ENCODE measurements around the gene RNF39. TPM values are rescaled to one million over a fixed set of nuclear protein-coding genes. Genes with fewer than 3 reads are reported as not detected.
A peak's percentile ranks its signal among the peaks of the same experiment; 100 is the strongest.

Gene RNF39
- total and polyA plus RNA-seq, 2 of the 13 experiments (the other 11 are each of a cell fraction or from before 2014, with no cell fraction given), result 0.13 to 1.8 TPM

DNA sequence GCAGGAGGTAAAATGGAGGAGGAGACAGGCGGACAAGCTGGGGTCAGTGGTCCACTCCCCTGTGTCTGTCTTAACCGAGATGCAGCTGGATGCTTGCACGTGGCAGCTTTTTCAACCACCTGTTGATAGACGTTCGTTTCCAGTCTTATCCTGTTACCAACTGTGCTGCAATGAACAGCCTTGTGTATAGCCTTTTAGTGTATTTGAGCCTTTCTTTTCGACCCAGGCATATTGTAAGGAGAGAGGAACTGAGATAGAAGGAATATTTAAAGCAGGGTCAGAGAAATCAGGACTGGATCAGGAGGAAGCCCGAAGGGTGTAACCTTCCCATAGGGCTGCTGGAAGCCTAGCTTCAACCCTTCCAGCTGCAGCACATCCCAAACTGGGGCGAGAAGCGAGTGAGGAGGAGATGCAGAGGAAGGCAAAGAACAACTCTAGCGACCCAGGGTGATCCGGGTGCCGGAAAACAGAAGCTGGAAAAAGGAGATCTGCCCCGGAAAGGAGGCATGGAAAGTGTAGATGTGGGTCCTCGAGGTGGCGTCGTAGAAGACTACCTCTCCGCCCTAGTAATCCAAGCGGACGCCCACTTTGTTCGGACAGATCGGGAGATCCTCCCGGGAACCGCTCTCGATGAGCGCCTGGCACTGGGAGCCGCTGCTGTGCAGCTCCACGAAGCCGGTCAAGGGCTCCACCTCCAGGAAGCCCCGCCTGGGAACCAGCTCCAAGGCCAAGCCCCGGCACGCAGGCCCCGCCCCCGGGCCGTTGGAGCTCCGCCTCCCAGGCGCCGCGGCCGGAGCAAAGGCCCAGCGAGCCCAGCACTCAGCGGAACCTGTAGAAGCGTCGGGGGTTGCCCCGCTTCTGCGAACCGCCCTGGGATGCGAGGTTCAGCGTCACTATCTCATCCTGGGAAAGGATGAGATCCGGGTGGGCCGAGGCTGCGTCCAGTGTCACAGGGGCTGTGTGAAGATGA, 26.2 kb upstream of the RNF39 start (continued):
- TF ChIP-seq, protein P1, sequence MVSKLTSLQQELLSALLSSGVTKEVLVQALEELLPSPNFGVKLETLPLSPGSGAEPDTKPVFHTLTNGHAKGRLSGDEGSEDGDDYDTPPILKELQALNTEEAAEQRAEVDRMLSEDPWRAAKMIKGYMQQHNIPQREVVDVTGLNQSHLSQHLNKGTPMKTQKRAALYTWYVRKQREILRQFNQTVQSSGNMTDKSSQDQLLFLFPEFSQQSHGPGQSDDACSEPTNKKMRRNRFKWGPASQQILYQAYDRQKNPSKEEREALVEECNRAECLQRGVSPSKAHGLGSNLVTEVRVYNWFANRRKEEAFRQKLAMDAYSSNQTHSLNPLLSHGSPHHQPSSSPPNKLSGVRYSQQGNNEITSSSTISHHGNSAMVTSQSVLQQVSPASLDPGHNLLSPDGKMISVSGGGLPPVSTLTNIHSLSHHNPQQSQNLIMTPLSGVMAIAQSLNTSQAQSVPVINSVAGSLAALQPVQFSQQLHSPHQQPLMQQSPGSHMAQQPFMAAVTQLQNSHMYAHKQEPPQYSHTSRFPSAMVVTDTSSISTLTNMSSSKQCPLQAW (CRISPR knock-in tag; IDR thresholded peaks at IDR 0.05), result peak; percentile 82
- TF ChIP-seq TCF7L2 (IDR thresholded peaks at IDR 0.05; ENCODE audit: low read depth, low read length) (no peak), PAWR (CRISPR knock-in tag; IDR thresholded peaks at IDR 0.05; ENCODE audit: borderline replicate concordance) (no peak), NFIC (IDR thresholded peaks at IDR 0.05; ENCODE audit: low read length) (no peak), TBL1XR1 (IDR thresholded peaks at IDR 0.05; ENCODE audit: borderline replicate concordance, low read length, partially characterized antibody) (no peak), ZNF451 (CRISPR knock-in tag; IDR thresholded peaks at IDR 0.05) (peak; percentile 28), ZNF883 (CRISPR knock-in tag; IDR thresholded peaks at IDR 0.05; ENCODE audit: not compliant biosample characterization) (peak; percentile 88), ZNF703 (CRISPR knock-in tag; IDR thresholded peaks at IDR 0.05; ENCODE audit: borderline replicate concordance) (no peak; the same call in 1 of the 2 replicates), NFKBIZ (CRISPR knock-in tag; IDR thresholded peaks at IDR 0.05) (peak; percentile 46; the same call in 1 of the 2 replicates), PHB2 (IDR thresholded peaks at IDR 0.05; ENCODE audit: partially characterized antibody) (no peak), SCMH1 (CRISPR knock-in tag; IDR thresholded peaks at IDR 0.05; ENCODE audit: borderline replicate concordance) (no peak), HNRNPK (IDR thresholded peaks at IDR 0.05; ENCODE audit: low read depth, low read length, poor library complexity, severe bottlenecking) (no peak), ZFY (CRISPR knock-in tag; IDR thresholded peaks at IDR 0.05) (peak; percentile 85)
- TF ChIP-seq, protein P2, sequence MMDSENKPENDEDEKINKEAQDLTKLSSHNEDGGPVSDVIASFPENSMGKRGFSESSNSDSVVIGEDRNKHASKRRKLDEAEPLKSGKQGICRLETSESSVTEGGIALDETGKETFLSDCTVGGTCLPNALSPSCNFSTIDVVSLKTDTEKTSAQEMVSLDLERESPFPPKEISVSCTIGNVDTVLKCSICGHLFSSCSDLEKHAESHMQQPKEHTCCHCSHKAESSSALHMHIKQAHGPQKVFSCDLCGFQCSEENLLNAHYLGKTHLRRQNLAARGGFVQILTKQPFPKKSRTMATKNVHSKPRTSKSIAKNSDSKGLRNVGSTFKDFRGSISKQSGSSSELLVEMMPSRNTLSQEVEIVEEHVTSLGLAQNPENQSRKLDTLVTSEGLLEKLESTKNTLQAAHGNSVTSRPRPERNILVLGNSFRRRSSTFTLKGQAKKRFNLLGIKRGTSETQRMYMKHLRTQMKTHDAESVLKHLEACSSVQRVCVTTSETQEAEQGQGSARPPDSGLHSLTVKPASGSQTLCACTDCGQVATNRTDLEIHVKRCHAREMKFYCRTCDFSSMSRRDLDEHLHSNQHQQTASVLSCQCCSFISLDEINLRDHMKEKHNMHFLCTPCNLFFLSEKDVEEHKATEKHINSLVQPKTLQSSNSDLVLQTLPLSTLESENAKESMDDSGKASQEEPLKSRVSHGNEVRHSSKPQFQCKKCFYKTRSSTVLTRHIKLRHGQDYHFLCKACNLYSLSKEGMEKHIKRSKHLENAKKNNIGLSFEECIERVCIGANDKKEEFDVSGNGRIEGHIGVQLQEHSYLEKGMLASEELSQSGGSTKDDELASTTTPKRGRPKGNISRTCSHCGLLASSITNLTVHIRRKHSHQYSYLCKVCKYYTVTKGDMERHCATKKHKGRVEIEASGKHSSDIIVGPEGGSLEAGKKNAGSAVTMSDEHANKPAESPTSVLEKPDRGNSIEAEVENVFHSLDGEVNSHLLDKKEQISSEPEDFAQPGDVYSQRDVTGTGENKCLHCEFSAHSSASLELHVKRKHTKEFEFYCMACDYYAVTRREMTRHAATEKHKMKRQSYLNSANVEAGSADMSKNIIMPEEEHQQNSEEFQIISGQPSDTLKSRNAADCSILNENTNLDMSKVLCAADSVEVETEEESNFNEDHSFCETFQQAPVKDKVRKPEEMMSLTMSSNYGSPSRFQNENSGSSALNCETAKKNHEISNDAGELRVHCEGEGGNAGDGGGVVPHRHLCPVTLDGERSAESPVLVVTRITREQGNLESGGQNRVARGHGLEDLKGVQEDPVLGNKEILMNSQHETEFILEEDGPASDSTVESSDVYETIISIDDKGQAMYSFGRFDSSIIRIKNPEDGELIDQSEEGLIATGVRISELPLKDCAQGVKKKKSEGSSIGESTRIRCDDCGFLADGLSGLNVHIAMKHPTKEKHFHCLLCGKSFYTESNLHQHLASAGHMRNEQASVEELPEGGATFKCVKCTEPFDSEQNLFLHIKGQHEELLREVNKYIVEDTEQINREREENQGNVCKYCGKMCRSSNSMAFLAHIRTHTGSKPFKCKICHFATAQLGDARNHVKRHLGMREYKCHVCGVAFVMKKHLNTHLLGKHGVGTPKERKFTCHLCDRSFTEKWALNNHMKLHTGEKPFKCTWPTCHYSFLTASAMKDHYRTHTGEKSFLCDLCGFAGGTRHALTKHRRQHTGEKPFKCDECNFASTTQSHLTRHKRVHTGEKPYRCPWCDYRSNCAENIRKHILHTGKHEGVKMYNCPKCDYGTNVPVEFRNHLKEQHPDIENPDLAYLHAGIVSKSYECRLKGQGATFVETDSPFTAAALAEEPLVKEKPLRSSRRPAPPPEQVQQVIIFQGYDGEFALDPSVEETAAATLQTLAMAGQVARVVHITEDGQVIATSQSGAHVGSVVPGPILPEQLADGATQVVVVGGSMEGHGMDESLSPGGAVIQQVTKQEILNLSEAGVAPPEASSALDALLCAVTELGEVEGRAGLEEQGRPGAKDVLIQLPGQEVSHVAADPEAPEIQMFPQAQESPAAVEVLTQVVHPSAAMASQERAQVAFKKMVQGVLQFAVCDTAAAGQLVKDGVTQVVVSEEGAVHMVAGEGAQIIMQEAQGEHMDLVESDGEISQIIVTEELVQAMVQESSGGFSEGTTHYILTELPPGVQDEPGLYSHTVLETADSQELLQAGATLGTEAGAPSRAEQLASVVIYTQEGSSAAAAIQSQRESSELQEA (CRISPR knock-in tag; IDR thresholded peaks at IDR 0.05; ENCODE audit: not compliant biosample characterization), result no peak
- TF ChIP-seq, protein P3, sequence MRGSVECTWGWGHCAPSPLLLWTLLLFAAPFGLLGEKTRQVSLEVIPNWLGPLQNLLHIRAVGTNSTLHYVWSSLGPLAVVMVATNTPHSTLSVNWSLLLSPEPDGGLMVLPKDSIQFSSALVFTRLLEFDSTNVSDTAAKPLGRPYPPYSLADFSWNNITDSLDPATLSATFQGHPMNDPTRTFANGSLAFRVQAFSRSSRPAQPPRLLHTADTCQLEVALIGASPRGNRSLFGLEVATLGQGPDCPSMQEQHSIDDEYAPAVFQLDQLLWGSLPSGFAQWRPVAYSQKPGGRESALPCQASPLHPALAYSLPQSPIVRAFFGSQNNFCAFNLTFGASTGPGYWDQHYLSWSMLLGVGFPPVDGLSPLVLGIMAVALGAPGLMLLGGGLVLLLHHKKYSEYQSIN (CRISPR knock-in tag; IDR thresholded peaks at IDR 0.05; ENCODE audit: borderline replicate concordance), result no peak
- TF ChIP-seq, protein P4, sequence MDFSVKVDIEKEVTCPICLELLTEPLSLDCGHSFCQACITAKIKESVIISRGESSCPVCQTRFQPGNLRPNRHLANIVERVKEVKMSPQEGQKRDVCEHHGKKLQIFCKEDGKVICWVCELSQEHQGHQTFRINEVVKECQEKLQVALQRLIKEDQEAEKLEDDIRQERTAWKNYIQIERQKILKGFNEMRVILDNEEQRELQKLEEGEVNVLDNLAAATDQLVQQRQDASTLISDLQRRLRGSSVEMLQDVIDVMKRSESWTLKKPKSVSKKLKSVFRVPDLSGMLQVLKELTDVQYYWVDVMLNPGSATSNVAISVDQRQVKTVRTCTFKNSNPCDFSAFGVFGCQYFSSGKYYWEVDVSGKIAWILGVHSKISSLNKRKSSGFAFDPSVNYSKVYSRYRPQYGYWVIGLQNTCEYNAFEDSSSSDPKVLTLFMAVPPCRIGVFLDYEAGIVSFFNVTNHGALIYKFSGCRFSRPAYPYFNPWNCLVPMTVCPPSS (IDR thresholded peaks at IDR 0.05), result no peak

Measured in HepG2 (cell line).